Muscle of arm (tissue), 12 donors: ENCODE results near the gene MYOM1. TPM values are rescaled to one million over a fixed set of nuclear protein-coding genes. Genes with fewer than 3 reads are reported as not detected.
"Not testable (repeated sequence)": the region's sequence is repeated elsewhere in the genome, so short reads cannot be mapped to it uniquely, and the experiment has no call there.

Source experiments
- DNase-seq: peaks from one replicate; pipeline ENCODE4 v3.0.0-alpha.2; 2013
- polyA plus RNA-seq, 12 donors: library from polyadenylated mRNA; unstranded; fragments of 120-200 nt; gene quantifications; one replicate each; pipeline ENCODE4 v1.2.1, GENCODE V29; 2013; ENCODE audit not compliant: insufficient read length in 12 of 12

The MYOM1 gene
- polyA plus RNA-seq, 12 donors = 243 to 883 (median 640) TPM

DNA sequence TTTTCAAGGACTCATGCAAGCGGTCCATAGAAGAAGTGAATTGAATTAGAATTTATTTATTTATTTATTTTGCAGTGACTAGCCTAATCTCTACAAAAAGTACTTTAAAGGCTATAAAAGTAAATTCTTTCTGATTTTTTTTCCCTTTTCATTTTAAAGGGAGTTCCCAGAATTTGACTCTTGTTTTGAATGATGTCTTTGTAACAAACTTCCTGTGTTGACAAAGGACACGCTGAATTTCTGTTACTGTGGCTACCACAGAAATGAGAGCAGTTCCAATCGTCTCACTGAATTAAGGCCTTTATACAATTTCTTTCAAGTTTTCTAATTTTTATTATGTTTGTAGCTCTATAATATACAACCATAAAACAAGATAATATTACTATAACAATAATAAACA, 160.5 kb downstream of the MYOM1 start:
- no peak for DNase-seq

DNA sequence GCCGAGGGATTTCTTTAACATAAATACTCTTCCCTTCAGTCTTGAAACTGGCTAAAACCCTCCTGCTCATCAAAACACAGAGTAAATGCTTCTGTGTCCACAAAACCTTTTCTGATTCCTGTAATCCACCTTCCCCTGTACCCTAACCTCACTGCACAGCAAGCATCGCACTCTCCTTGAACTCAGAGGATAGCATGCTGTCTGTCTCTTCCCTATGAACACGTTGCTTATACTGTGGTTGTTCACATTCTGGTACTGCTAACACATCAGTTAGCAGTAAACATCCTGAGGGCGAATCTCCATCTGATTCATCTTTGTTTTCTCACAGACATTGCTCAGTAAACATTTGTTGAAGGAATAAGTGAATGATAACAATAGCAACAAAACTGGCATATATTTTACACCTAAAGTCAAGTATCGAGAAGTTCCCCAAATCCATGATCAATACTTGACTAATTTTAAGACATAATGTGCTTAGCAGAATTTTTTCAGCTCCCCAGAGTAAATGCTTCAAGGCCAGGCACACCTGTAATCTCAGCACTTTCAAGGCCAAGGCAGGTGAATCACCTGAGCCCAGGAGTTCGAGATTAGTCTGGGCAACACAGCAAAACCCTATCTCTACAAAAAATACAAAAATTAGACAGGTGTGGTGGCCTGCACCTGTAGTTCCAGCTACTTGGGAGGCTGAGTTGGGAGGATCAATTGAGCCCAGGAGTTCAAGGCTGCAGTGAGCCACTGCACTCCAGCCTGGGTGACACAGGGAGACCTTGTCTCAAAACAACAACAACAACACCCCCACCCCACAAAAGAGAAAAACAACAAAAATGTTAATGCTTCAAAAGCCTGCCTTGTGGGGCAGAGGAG, 161.2 kb downstream of the MYOM1 start:
- no peak for DNase-seq

DNA sequence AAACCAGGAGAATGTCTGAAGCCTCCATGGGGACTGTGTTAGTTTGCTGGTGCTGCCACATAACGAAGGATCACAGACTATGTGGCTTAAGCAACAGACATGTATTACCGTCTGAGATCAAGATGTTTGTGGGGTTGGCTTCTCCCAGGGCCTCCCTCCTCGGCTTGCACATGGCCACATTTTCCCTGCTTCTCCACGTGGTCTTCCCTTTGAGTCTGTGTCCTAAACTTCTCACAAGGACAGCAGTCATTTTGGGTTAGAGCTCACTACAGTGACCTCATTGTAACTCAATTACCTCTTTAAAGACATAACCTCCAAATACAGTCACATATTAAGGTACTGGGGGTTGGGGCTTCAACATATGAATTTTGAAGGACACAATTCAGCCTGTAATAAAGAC, 162.2 kb downstream of the MYOM1 start:
- no peak for DNase-seq

DNA sequence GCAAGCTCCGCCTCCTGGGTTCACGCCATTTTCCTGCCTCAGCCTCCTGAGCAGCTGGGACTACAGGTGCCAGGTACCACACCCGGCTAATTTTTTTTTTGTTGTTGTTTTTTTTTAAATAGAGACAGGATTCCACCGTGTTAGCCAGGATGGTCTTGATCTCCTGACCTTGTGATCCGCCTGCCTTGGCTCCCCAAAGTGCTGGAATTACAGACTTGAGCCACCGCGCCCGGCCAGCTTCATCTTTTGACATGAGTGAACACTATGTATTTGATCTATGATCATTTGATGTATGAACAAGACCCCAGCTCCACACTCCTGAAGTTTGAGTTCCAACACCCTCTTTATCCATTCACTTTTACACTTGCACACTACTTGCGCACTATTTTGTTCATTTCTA, 163.5 kb downstream of the MYOM1 start:
- DNase-seq = no peak

DNA sequence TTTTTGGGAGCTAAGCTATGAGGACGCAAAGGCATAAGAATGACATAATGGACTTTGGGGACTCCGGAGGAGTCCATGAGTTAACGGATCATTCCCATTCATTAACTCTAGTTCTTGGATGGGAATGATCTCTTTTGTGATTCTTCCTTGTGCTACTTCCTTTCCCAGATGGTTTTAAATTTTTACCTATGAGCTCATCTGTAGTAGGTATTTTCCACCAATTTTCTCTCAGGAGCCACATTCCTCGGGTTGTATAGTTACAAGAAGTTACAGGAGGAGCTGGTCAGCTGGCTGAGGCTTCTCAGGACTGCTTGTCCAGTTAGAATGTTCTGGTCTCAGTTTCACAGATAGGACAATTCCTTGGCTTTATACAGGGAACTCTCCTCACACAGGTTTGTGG, 164.0 kb downstream of the MYOM1 start:
- DNase-seq = peak; percentile 36

DNA sequence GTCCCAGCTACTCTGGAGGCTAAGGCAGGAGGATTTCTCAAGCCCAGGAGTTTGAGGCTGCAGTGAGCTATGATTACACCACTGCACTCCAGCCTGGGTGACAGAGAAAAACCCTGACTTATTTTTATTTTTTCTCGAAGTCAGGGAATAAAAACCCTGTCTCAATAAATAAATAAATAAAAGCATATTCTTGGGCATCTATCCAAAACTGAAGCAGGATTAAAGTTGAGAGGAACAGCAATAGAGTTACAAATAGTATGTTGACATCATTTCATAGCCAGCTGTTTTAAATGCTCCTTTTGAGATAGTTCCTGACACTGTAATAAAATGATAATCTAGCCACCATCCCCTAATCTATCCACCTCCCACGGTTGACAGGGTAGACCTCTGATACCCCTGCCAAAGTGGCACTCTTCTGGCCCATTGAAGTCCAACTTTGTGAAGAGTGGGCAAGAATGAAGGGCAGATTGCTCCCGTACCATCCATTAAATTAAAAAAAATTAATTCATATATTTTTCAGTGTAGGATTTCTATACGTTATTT, 164.5 kb downstream of the MYOM1 start:
- DNase-seq = no peak

DNA sequence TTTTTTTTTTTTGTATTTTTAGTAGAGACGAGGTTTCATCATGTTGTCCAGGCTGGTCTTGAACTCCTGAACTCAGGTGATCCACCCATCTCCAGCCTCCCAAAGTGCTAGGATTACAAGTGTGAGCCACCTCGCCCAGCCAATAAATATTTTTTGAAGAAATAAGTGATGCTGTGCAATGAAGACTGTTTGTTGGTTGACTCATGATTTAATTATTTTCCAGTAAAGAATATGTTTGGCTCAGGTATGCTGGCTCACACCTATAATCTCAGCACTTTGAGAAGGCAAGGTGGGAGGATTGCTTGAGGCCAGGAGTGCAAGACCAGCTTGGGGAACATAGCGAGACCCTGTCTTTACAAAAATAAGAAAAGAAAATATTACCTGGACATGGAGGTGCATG, 165.0 kb downstream of the MYOM1 start:
- no peak for DNase-seq

DNA sequence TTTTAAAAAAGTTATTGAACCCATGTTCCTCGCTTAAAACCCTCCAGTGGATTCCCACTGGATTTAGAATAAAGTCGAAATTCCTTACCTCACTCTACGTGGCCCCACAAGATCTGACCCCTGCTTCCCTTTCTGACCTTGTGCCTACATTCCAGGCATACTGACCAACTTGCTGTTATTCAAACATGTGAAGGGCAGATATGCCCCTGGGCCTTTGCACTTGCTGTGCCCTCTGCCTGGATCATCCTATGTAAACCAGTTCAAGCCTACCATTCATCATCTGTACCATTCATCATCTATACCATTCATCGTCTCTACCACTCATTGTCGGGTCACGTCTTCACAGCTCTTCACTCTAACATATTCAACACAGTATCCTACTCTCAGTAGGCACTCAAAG, 165.6 kb downstream of the MYOM1 start:
- no peak for DNase-seq

DNA sequence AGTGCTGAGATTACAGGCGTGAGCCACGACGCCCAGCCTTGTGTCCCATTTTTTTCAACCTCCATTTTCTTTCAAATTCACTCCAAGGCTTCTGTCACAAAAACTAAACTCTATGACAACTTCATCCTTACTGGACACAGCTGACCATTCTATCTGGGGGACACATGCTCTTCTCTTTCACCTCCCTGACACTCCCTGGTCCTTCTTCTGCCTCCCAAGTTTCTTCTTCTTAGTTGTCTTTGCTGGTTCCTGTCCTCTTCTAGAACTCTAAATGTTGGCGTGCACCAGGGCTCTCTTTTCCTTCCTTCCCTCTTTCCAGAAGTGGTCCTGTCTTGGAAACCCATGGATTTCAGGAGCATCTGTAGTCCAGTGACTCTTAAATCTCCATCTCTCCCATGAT, 166.7 kb downstream of the MYOM1 start:
- DNase-seq = no peak

DNA sequence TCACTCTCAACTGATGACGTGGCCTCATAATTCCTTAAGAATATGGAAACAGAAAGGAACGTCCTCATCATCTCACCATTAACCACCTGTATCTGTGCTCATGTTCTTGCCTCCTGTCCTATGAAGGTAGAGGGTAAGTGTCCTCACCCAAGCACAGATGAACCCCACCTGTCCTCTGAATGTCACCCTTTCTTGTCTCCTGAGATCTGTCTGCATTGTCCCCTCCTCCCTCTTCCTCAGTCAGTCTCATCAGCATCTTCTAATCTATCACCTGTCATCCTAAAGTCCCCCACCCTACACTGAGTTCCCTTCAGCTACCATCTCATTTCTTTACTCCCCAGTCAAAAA, 167.4 kb downstream of the MYOM1 start:
- no peak for DNase-seq

DNA sequence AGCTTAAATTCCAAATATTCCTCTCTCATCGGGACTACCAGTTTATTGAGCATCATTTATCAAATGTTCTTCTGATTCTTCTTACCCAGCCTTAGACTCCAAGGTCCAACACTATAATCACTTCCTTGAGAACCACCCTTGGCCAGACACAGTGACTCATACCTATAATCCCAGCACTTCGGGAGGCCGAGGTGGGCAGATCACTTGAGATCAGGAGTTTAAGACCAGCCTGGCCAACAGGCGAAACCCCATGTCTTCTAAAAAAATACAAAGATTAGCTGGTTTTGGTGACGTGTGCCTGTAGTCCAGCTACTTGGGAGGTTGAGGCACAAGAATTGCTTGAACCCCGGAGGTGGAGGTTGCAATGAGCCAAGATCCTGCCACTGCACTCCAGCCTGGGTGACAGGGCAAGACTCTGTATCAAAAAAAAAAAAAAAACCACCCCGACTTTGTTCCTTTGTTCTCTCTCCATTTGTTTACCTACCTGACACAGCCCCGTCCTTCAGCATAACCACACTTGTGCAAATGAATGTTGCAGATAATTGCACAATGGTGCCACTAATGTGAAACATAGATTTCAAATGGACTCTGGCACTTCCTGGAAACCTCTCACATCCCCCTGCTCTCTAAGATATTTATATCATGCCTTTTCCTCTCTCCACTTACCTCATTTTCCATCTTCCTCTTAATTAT, 167.9 kb downstream of the MYOM1 start:
- no peak for DNase-seq

DNA sequence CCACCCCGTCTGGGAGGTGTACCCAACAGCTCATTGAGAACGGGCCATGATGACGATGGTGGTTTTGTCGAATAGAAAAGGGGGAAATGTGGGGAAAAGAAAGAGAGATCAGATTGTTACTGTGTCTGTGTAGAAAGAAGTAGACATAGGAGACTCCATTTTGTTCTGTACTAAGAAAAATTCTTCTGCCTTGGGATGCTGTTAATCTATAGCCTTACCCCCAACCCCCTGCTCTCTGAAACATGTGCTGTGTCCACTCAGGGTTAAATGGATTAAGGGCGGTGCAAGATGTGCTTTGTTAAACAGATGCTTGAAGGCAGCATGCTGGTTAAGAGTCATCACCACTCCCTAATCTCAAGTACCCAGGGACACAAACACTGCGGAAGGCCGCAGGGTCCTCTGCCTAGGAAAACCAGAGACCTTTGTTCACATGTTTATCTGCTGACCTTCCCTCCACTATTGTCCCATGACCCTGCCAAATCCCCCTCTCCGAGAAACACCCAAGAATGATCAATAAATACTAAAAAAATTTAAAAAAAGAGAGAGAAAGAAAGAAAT, 169.8 kb downstream of the MYOM1 start:
- DNase-seq = not testable (repeated sequence)

DNA sequence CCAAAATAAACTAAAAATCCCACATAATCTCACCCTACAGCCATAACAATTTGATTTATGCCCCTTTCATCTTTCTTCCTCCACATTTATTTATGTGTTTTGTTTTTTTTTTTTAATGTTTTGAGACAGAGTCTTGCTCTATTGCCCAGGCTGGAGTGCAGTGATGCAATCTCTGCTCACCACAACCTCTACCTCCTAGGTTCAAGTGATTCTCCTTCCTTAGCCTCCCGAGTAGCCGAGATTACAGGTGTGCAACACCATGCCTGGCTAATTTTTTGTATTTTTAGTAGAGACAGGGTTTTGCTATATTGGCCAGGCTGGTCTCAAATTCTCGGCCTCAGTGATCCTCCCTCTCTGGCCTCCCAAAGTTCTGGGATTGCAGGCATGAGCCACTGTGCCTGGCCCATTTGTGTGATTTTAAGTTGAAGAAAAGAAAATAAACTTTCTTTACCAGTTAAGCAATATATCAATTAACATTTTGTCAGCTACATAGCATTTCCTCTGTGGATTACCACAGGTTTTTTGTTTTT, 170.9 kb downstream of the MYOM1 start:
- no peak for DNase-seq

DNA sequence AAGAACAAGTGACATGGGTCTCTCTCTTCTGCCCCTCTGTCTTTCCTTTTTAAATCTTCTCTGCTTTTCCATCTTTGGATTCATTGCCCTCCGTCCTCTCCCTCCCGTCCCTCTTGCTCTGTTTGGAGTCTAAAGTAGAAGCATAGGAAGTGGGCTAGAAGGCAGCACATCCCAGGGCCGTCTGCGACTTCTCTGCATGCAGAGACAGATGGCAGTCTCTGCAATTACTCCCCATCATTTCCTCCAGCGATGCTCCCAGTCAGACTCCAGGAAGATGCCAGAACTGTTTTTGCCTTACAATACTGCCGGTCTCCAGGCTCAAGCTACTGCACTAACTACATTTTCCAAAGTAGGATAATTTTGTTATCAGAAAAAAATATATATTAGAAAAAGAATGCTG, 171.6 kb downstream of the MYOM1 start:
- DNase-seq = no peak

DNA sequence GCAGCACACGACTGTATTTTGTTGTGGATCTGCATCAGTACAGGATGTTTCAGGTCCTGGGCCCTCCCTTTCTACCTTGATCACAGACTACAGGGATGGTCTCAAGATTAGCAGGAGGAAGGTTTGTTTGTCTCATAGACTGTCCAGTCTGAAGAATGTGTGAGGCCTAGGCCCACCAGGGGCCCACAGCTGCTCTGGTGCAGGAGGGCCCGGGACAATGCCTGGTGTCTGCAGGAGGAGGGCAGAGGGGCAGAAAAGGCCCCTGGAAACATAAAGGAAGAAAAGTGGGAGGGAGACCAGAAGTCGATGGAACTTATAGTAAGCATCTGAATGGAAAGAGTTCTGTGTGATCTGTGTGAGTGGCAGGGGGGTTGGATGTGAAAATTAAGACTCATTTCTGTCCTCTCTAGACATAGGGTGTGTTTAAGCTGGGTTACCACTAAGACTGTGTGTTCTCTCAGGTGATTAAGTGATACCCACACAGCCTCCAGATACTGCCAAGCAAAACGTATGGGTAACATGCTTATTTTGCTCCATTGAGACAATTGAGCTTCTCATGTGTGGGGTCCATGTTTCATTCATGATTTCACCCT, 173.5 kb downstream of the MYOM1 start:
- no peak for DNase-seq

DNA sequence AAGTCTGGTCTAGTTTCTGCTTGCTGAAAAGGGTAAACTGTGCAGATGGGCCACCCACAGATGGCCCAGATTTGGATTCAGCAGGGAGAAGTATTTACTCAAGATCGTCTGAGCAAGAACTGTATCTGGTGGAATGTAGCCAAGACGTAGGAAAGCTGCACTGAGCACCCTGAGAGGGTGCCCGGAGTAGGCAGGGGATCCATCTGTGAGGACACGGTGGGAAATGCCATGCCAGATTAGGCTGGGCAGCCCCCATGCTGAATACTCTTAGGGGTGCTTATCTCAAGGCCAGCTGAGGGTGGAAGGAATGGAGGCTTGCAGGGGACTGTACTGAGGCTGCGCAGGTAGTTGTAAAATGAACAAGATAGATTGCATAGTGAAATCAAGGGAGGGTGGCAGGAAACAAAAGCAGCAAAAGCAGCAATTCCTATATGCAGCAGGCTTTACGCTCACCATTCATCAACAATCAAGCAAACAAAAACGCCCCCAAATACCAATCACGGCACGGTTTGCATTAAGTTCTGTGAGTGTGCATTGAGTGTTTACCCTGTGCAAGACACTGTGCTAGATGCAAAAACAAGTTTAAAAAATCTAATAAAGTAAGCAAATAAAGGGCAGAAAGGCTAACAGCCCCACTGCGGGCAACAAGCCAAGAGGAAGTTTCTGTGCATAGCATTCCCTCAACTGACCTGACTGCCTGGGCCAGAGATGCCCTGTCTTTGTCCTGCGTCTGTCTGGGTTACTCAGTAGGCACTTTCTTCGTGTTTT, 174.7 kb downstream of the MYOM1 start:
- no peak for DNase-seq

DNA sequence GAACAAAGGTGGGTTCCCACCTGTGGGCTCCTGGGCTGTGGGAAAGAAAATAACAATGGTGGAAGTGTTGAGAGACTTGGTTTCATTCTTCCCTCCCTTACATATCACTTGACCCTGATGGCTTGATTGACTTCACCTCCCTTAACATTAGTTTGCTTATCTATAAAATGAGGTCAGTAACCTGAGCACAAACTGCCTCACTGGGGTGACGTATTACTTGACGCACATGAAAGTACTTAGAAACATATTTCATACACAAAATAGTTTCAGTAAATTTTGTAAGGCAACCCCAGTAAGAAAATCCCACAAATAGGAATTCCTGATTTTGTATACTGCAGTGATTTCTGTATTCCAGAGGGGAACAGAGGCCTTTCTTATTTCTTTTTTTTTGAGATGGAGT, 177.4 kb downstream of the MYOM1 start:
- no peak for DNase-seq

DNA sequence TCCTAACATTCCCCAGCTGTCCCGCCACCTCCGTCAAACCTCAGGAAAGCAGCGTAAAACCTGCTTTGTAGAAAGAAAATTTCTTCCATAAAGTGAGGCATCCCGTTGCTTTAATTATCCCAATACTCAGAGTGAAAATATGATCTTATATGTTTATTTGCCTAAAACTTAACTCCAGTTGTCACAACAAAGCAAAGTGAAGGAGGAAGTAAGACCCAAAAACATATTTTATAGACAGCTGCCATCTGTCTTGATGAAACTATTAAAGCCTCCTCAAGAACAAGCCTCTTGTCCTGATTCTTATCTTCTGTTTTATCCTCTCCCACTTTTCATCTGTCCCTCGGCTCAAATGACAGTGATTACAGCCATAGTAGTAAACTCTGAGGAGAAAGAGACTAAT, 177.9 kb downstream of the MYOM1 start:
- no peak for DNase-seq

DNA sequence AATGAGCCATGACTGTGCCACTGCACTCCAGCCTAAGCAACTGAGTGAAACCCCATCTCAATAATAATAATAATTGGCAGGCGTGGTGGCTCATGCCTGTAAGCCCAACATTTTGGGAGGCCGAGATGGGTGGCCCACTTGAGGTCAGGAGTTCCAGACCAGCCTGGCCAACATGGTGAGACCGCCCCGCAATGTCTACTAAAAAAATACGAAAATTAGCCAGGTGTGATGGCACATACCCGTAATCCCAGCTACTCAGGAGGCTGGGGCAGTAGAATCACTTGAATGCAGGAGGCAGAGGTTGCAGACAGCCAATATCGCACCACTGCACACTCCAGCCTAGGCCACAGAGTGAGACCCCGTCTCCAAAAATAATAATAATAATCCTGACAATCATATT, 178.9 kb downstream of the MYOM1 start:
- no peak for DNase-seq

DNA sequence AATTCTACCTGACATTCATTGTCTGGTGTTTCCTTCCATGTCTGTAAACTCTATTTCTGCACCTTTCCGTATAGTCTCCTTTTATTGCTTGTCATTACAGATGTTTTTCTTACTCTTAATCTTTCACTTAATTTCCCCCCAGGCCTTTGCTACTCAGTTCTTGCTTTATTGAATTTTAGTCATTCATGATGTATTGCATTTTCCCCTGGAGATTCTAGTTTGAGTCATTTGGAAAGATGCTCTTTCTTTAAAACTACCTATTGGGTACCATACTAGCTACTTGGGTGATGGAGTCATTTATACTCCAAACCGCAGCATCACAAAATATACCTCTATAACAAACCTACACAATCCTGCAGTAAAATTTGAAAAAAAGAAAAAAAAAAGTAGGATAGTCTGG, 179.6 kb downstream of the MYOM1 start:
- DNase-seq = no peak

DNA sequence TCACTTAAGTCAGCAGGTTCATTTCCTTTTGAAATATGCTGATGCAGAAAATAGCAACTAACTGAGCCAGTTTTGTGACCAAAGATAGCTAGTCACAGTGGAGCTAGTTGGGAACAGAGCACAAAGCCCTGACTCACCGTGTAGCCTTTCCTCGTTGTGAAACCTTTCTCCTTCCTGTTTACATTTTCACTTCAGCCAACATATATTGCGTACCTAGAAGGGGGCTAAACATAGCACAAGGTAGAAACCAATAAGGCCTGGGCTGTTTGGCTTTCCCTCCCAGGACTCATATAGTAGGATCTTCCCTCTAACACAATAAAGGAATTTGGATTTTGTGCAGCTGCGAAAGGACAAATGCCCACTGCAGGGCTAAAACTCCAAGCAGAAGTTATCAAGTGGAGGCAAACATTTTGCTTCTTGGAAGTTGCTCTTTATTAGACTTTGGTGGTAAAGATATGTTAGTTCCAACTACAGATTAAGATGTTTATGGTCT, 182.3 kb downstream of the MYOM1 start:
- DNase-seq = no peak
